Dendritic cell treated with granulocyte-macrophage colony-stimulating factor and Interleukin-4, amounts not matched to agents 40 ng/mL and 50 ng/mL, for 4 days (primary cell): ENCODE data around the gene LMF1.

Source experiments
- H3K27ac Mint-ChIP-seq: one replicate; pipeline ENCODE4 v1.8.0; 2022; ENCODE audit warnings: mild to moderate bottlenecking, mixed read lengths
- H3K27me3 Mint-ChIP-seq: one replicate; pipeline ENCODE4 v1.8.0; 2022; ENCODE audit warnings: mild to moderate bottlenecking, mixed read lengths
- H3K36me3 Mint-ChIP-seq: one replicate; pipeline ENCODE4 v1.8.0; 2022; ENCODE audit warnings: low read depth, mixed read lengths
- H3K4me1 Mint-ChIP-seq: one replicate; pipeline ENCODE4 v1.8.0; 2022; ENCODE audit warnings: low read depth, mixed read lengths
- H3K4me3 Mint-ChIP-seq: one replicate; pipeline ENCODE4 v1.8.0; 2022; ENCODE audit warnings: mild to moderate bottlenecking, moderate library complexity, mixed read lengths
- H3K9me3 Mint-ChIP-seq: one replicate; pipeline ENCODE4 v1.8.0; 2022; ENCODE audit warnings: mixed read lengths
- intact Hi-C: fragments of 100-400 bp; cut with micrococcal nuclease; formaldehyde crosslinking; loops from one replicate; pipeline ENCODE4 v1.15.0; 2022

Gene LMF1

DNA sequence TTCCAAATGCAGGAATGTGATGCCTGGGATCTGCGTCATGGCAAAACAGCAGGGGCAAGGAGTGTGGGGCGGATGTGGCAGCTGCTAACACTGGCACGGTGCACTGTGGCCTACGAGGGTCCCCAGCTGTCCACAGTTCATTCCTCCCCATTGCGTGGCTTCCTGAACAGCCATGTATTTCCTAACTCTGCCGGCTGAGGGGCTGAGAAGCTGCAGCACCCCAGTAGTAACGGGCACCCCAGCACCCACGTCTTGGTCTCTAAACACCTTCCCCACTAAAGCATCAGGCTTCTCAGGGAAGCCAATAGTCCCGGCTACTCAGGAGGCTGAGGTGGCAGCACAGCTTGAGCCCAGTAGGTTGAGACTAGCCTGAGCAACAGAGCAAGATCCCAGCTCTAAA, 47.6 kb downstream of the LMF1 start:
- intact Hi-C loops, result no loop called here
- H3K27ac Mint-ChIP-seq, result no peak overlapping the region
- H3K36me3 Mint-ChIP-seq, result peaks cover 44% of the 10 kb centered on the region
- no peaks in the 10 kb centered on the region for H3K4me1 Mint-ChIP-seq
- peaks cover 54% of the 10 kb centered on the region for H3K9me3 Mint-ChIP-seq
- H3K27me3 Mint-ChIP-seq, result no peaks in the 10 kb centered on the region
- no peak overlapping the region for H3K4me3 Mint-ChIP-seq

DNA sequence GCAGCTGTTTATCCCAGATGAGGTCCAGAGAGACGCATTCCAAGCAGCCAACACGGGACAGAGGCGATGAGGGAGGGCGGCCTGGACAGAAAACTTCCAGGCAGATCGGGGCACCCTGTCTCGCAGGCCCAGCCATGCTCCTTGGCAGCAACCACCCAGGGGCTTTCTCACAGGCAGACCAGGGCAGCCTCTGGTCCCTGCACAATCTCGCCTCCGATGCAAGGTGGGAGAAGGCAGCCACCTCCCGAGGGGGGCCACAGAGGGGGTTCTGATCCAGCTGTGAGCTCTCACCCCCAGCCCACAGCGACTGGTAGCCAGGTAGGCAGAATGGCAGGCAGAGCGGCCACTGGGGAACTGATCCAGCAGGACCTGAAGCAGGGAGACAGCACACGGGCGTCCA, 48.7 kb downstream of the LMF1 start:
- Mint-ChIP-seq H3K27me3 (no peaks in the 10 kb centered on the region), H3K4me1 (no peaks in the 10 kb centered on the region), H3K36me3 (peaks cover 40% of the 10 kb centered on the region), H3K4me3 (no peak overlapping the region), H3K27ac (no peak overlapping the region), H3K9me3 (peaks cover 48% of the 10 kb centered on the region)
- intact Hi-C loops, result no loop called here

DNA sequence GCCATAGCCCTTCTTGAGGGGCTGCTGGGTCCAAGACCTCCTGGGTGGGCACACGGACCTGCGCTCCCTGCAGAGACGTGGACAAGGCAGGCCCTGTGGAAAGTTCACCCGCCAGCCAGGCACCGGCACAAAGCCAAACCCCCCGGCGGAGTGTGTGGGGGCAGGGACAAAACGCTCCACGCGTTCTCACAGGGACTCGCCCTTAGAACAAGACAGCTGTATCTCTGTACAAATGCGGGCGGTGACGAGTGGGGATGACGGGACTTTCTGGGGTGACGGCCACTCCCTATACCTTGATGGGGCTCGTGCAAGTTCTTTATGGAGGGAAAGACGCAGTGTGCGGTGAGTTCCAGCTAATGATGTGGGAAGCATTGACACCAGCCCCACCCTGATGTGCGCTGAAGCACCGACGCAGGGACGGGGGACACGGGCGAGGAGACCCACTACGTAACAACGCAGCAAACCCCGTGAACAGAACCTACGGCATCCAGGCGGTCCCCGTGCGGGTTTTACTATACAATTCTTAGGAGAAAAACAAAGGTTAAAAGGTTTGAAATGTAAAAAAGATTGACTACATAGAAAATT, 49.4 kb downstream of the LMF1 start:
- Mint-ChIP-seq H3K27ac (no peak overlapping the region), H3K9me3 (peaks cover 42% of the 10 kb centered on the region), H3K4me3 (no peak overlapping the region), H3K4me1 (no peaks in the 10 kb centered on the region), H3K27me3 (no peaks in the 10 kb centered on the region), H3K36me3 (peaks cover 34% of the 10 kb centered on the region)
- intact Hi-C loops, result no loop called here

DNA sequence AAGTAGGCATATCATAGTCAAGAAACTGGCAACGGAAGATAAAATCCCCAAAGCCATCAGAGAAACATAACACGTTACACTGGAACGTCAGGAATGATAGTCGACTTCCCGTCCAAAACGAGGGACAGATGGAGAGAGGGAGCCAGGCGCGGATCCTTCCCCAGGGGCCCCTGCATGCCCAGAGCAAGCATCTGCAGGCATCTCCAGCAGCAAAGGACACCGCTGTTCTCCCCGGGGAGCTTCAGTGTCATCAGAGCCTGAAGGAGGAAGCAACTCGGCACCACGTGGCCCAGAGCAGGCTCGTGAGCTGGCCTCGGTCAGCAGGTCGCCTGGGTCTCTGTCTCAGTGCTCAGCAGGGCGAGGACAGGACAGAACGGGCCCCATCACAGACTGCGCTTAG, 50.1 kb downstream of the LMF1 start:
- H3K27me3 Mint-ChIP-seq, result no peaks in the 10 kb centered on the region
- peaks cover 29% of the 10 kb centered on the region for H3K36me3 Mint-ChIP-seq
- H3K9me3 Mint-ChIP-seq, result peaks cover 36% of the 10 kb centered on the region
- no peak overlapping the region for H3K4me3 Mint-ChIP-seq
- no peaks in the 10 kb centered on the region for H3K4me1 Mint-ChIP-seq
- H3K27ac Mint-ChIP-seq, result no peak overlapping the region
- intact Hi-C loops, result no loop called here

DNA sequence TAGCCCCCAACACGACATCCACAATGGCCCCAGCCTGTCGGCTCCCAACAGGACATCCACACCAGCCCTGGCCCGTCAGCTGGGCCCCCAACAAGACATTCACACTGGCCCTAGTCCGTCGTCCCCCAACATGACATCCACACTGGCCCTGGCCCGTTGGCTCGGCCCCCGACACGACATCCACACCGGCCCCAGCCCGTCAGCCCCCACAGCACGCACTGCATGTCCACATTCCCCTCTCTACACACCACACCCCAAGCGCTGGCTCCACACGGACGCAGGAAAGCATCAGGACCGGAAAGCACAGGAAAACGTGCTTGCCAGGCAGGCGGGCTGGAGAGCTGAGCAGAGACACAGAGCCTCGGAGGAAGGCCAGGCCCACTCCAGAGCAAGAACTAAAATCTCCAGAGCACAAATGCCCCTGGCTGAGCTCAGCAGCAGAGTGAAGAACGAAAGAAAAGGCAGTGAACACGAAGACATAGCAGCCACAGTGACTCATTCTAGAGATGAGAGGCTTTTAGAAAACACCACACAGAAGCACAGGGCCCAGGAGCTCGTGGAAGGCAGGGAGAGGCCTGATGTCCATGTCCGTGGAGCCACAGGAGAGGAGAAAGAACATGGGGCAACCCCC, 50.6 kb downstream of the LMF1 start:
- peaks cover 29% of the 10 kb centered on the region for H3K36me3 Mint-ChIP-seq
- intact Hi-C loops, result no loop called here
- no peak overlapping the region for H3K4me3 Mint-ChIP-seq
- no peak overlapping the region for H3K27ac Mint-ChIP-seq
- no peaks in the 10 kb centered on the region for H3K4me1 Mint-ChIP-seq
- no peaks in the 10 kb centered on the region for H3K27me3 Mint-ChIP-seq
- peaks cover 36% of the 10 kb centered on the region for H3K9me3 Mint-ChIP-seq

DNA sequence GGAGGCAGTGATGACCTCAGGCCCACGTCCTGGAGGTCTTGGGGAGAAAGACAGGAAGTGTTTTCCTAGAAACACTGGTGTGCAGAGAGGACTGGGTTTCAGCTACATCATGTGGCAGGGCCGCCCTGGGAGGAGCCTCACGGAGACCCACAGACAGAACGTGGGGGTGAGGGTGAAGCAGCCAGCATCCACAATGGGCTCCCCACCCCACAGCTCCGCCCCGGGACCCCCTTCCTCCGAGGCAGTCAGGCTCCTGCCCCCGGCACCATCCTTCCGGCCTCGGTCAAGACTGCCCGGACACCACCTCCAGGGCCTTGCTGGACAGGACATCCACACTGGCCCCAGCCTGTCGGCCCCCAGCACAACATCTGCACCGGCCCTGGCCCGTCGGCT, 51.1 kb downstream of the LMF1 start:
- H3K36me3 Mint-ChIP-seq, result peaks cover 29% of the 10 kb centered on the region
- H3K4me3 Mint-ChIP-seq, result no peak overlapping the region
- peaks cover 33% of the 10 kb centered on the region for H3K9me3 Mint-ChIP-seq
- H3K27ac Mint-ChIP-seq, result no peak overlapping the region
- intact Hi-C loops, result no loop called here
- H3K27me3 Mint-ChIP-seq, result no peaks in the 10 kb centered on the region
- H3K4me1 Mint-ChIP-seq, result no peaks in the 10 kb centered on the region

DNA sequence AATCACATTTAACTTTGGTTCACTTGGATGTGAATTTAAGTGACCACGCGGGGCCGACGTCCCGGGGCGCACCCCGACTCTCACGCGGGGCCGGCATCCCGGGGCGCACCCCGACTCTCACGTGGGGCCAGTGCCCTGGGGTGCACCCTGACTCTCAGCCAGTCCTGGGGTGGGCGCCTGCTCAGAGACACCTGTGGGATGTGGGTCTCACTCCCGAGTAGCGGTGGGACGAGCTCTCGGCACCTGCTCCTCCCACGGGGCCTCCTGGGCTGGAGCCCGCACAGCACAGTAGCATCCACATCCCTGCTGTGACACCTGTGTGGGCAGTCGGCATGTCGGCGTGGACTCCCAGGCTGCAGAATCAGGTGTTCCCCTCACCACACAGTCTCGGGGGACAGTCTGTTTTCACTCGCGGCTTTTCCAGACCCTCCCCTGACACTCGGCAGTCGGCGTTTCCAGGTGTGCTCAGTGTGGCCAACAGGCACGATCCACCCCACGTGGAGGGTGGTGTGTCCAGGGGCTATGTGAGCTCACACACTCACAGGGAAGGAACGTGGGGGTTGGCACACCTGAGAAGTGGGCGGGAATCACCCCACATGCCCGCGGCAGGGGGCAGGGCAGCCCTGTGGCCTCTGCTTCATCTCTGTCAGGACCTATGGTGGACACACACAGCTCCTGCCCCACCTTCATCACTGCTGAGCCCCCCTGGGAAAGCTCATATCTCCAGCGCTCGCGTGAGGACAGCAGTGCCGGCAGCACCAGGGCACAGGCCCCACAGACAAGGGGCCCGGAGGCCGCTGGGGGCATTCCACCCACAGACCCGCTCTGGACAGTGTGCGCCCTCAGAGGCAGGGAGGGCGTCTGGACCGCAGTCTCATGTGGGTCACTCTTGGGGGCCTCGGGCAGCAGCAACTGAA, 51.8 kb downstream of the LMF1 start:
- no peak overlapping the region for H3K4me3 Mint-ChIP-seq
- H3K36me3 Mint-ChIP-seq, result peaks cover 29% of the 10 kb centered on the region
- peaks cover 26% of the 10 kb centered on the region for H3K9me3 Mint-ChIP-seq
- intact Hi-C loops, result no loop called here
- no peaks in the 10 kb centered on the region for H3K4me1 Mint-ChIP-seq
- H3K27me3 Mint-ChIP-seq, result no peaks in the 10 kb centered on the region
- no peak overlapping the region for H3K27ac Mint-ChIP-seq

DNA sequence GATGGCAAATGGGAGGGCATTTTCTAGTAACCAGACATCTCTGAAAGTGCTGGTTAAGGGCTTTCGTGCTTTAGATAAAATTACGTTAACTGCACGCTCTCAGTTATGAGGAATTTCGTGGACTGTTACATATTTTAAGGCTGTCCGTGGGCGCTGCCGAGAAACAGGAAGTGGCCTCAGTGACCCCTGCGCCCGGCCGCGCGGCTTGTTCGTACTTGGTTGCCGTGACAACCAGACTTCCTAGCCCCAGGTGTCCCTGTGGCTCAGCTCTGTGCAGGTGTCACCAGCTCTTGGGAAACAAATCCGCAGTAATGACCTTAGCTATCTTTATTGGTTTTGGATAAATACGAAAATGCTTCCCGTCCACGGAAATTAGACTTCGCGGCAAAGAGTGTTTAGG, 52.7 kb downstream of the LMF1 start:
- intact Hi-C loops, result no loop called here
- peaks cover 27% of the 10 kb centered on the region for H3K36me3 Mint-ChIP-seq
- peaks cover 17% of the 10 kb centered on the region for H3K9me3 Mint-ChIP-seq
- no peaks in the 10 kb centered on the region for H3K27me3 Mint-ChIP-seq
- no peak overlapping the region for H3K4me3 Mint-ChIP-seq
- no peak overlapping the region for H3K27ac Mint-ChIP-seq
- H3K4me1 Mint-ChIP-seq, result no peaks in the 10 kb centered on the region

DNA sequence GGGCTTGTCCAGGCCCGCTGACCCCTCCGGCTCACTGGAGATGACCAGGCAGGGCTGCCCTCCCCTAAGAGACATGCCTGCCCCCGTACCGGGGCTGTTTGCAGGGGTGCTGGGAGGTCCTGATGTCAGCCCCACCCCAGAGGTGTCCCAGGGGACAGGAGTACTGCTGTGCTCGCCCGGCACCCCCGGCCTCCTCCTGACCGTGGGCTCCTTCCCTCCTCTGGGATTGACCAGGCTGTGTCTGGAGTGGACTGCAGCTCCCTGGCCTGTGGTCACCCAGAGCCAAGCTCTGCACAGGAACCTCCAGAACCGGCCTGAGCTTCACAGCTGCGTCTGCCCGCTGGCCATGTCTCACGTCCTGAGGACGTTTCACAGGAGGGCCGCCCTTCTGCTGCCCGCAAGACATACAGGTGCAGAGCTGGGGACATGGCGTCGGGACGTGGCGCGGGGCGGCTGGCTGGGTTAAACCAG, 53.2 kb downstream of the LMF1 start:
- H3K27me3 Mint-ChIP-seq, result no peaks in the 10 kb centered on the region
- H3K36me3 Mint-ChIP-seq, result peaks cover 26% of the 10 kb centered on the region
- intact Hi-C loops, result no loop called here
- peaks cover 12% of the 10 kb centered on the region for H3K9me3 Mint-ChIP-seq
- H3K4me1 Mint-ChIP-seq, result no peaks in the 10 kb centered on the region
- no peak overlapping the region for H3K4me3 Mint-ChIP-seq
- no peak overlapping the region for H3K27ac Mint-ChIP-seq

DNA sequence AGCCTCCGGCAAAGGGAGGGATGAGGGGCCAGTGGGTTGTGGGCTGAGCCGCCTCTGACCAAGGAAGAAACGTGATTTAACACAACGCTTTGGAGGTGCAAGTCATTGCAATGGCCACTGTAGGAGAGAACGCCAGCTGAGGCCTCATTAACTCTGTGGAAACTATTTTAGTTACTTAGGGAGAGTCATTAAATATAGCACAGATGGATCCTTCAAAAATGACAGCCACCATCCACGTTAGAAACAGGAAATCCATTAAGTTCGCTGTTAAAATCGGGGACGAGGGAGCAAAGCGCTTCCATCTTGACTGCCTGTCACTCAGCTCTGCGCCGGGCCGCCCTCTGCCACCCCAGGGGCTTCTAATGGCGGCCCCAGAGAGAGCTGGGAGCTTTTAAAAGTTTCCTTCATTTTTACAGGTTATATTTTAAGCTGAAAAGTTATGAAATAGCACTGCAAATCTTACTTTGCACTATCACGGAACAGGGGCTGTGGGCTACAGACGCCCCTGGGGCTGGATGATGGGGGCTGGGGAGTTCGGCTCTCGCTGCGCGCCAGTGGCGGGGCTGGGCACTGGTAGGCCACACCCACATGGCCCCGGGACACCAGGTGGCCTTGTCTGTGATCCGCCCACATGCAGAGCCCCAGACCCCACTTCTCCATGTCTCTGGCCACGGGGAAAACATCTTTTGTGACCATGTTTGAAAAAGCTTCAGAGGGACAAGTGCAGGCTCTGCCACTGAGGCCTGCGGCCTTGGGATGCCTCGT, 54.6 kb downstream of the LMF1 start:
- Mint-ChIP-seq H3K27ac (no peak overlapping the region), H3K4me1 (no peaks in the 10 kb centered on the region), H3K9me3 (no peaks in the 10 kb centered on the region), H3K4me3 (no peak overlapping the region), H3K36me3 (peaks cover 12% of the 10 kb centered on the region), H3K27me3 (no peaks in the 10 kb centered on the region)
- intact Hi-C loops, result no loop called here

DNA sequence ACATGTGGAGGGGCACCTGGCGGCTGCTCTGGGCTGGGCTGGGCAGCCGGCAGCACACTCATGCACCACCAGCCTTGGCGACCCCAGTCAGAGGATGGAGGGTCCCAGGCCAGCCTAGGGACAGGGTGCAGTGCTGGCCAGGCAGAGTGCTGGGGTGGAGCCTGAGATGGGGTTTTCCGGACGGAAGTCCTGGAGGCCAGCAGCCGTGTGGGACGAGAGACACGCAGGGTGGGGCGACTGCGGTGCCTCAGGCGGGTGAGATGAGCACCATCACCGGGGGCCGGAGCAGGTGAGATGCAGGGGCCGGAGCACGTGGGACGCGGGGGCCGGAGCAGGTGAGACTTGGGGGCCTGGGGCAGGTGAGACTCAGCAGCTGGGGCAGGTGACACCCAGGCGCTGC, 55.2 kb downstream of the LMF1 start:
- Mint-ChIP-seq H3K9me3 (no peaks in the 10 kb centered on the region), H3K4me3 (no peak overlapping the region), H3K27me3 (no peaks in the 10 kb centered on the region), H3K36me3 (peaks cover 15% of the 10 kb centered on the region), H3K4me1 (no peaks in the 10 kb centered on the region), H3K27ac (no peak overlapping the region)
- intact Hi-C loops, result no loop called here

DNA sequence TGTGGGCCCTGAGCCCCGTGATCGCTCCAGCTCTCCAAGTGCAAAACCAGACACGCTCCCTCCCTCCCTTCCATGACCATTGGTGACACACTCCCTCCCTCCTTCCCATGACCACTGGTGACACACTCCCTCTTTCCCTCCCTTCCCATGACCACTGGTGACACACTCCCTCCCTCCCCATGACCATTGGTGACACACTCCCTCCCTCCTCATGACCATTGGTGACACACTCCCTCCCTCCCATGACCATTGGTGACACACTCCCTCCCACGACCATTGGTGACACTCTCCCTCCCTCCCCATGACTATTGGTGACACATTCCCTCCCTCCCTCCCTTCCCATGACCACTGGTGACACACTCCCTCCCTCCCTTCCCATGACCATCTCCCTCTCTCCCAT, 56.3 kb downstream of the LMF1 start:
- H3K4me3 Mint-ChIP-seq, result no peak overlapping the region
- no peaks in the 10 kb centered on the region for H3K27me3 Mint-ChIP-seq
- H3K36me3 Mint-ChIP-seq, result peaks cover 26% of the 10 kb centered on the region
- no peak overlapping the region for H3K27ac Mint-ChIP-seq
- intact Hi-C loops, result no loop called here
- H3K4me1 Mint-ChIP-seq, result no peaks in the 10 kb centered on the region
- peaks cover 2% of the 10 kb centered on the region for H3K9me3 Mint-ChIP-seq

DNA sequence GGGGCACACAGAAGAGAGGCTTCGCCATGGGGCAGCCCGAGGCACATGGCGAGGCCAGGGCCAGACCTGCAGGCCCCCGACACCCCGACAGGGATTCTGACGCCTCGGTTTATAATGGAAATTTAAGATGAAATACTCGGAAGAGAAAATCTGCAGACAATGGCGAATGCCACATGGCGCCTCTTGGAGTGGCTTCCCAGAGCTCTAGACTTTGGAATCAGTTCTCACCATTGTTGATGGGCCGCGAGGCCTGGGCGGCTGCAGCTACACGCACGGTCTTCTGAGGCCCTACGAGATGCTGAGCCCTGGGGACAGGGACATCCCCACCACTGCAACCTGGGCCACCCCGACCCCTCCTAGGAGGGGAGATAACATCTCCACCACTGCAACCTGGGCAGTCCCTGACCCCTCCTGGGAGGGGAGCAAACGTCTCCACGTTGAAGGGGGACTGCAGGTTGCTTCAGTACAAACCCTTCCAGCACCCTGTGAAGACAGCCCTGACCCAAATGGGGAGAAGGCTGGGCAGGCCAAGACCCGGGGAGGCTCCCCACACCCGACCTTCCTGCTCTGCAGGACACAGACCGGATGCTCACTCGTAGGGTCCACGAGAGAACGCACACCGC, 56.9 kb downstream of the LMF1 start:
- Mint-ChIP-seq H3K27me3 (no peaks in the 10 kb centered on the region), H3K9me3 (peaks cover 7% of the 10 kb centered on the region), H3K27ac (no peak overlapping the region), H3K4me3 (no peak overlapping the region), H3K4me1 (no peaks in the 10 kb centered on the region), H3K36me3 (peaks cover 31% of the 10 kb centered on the region)
- intact Hi-C loops, result no loop called here
